ENCODE results near the gene HYAL3. TPM values are rescaled to one million over a fixed set of nuclear protein-coding genes. Genes with fewer than 3 reads are reported as not detected.
A peak's percentile ranks its signal among the peaks of the same experiment; 100 is the strongest.

HYAL3 gene
- total and polyA plus RNA-seq, 2 of the 13 experiments (the other 11 are each of a cell fraction or from before 2014, with no cell fraction given), result 5.5 to 10.4 TPM

DNA sequence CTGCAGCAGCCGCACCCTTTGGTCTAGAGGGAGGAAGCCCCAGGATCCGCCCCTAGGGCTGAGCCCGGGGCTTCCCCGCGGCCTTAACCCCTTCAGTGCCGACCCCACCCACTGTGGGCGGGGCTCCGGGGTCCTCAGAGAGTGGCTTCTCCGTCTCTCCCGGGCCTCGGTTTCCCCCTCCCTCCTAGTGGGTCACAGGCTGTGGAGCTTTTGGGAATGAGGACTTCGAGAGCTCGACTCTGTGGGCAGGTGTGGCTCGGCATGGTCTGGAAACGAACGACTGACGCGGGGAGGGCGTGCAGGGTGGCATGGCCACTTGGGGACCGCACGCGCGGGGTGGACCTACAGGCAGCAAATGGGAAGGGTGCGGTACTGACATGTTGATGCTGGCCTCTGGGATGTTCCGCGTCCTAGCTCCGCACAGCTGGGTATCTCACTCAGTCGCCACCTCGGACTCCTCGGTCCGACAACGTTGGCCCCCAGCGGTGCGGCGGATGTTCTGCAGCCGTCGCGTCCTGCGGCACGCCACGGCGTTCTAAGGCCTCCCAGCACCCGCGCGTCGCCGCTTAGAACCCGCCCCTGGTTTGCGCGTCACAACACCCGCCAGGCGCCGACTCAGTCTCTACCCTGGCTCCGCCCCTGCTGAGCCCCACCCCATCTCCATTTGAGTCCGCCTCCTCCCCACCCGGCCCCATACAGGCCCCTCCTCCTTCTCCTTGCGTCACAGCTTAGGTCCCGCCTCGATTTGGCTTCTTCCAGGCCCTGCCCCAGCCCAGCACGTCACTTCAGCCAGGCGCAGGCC, at the start of gene HYAL3, which contains the start of gene NAA80 (continued):
- TF ChIP-seq, protein P1, sequence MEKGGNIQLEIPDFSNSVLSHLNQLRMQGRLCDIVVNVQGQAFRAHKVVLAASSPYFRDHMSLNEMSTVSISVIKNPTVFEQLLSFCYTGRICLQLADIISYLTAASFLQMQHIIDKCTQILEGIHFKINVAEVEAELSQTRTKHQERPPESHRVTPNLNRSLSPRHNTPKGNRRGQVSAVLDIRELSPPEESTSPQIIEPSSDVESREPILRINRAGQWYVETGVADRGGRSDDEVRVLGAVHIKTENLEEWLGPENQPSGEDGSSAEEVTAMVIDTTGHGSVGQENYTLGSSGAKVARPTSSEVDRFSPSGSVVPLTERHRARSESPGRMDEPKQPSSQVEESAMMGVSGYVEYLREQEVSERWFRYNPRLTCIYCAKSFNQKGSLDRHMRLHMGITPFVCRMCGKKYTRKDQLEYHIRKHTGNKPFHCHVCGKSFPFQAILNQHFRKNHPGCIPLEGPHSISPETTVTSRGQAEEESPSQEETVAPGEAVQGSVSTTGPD (CRISPR knock-in tag; IDR thresholded peaks at IDR 0.05), result no peak
- TF ChIP-seq ZBTB42 (CRISPR knock-in tag; IDR thresholded peaks at IDR 0.05) (no peak; the same call in 1 of the 2 replicates), ARNT2 (CRISPR knock-in tag; IDR thresholded peaks at IDR 0.05; ENCODE audit: low read depth) (peak; percentile 88), TEAD2 (CRISPR knock-in tag; IDR thresholded peaks at IDR 0.05) (no peak), ZNF20 (CRISPR knock-in tag; IDR thresholded peaks at IDR 0.05) (no peak), ZFY (CRISPR knock-in tag; IDR thresholded peaks at IDR 0.05) (peak; percentile 71; the same call in 1 of the 2 replicates), CCAR2 (optimal IDR thresholded peaks at IDR 0.05; ENCODE audit: low read depth, low read length) (no peak), ZBTB7A (CRISPR knock-in tag; IDR thresholded peaks at IDR 0.05) (peak; percentile 61; the same call in 1 of the 2 replicates), NR2F1 (CRISPR knock-in tag; IDR thresholded peaks at IDR 0.05) (no peak), NFKB2 (CRISPR knock-in tag; IDR thresholded peaks at IDR 0.05; ENCODE audit: borderline replicate concordance) (peak; percentile 84; the same call in 1 of the 2 replicates), SSRP1 (CRISPR knock-in tag; IDR thresholded peaks at IDR 0.05) (0 out of 2 replicates have a peak, but pooled peaks have one; percentile 52), TCF7L2 (IDR thresholded peaks at IDR 0.05; ENCODE audit: low read depth, low read length) (no peak), ZNF547 (CRISPR knock-in tag; IDR thresholded peaks at IDR 0.05) (peak; percentile 61; the same call in 1 of the 2 replicates), ZNF672 (CRISPR knock-in tag; IDR thresholded peaks at IDR 0.05) (no peak), HDAC6 (IDR thresholded peaks at IDR 0.05; ENCODE audit: low read depth, low read length) (no peak), ZNF543 (CRISPR knock-in tag; IDR thresholded peaks at IDR 0.05) (no peak), TEAD3 (CRISPR knock-in tag; optimal IDR thresholded peaks at IDR 0.05; ENCODE audit: borderline replicate concordance) (no peak), ZNF737 (CRISPR knock-in tag; IDR thresholded peaks at IDR 0.05; ENCODE audit: borderline replicate concordance) (no peak), FOXA1 (IDR thresholded peaks at IDR 0.05) (no peak), FOXA1 (CRISPR knock-in tag; IDR thresholded peaks at IDR 0.05) (peak; percentile 16; the same call in 1 of the 2 replicates)
- TF ChIP-seq, protein P2, sequence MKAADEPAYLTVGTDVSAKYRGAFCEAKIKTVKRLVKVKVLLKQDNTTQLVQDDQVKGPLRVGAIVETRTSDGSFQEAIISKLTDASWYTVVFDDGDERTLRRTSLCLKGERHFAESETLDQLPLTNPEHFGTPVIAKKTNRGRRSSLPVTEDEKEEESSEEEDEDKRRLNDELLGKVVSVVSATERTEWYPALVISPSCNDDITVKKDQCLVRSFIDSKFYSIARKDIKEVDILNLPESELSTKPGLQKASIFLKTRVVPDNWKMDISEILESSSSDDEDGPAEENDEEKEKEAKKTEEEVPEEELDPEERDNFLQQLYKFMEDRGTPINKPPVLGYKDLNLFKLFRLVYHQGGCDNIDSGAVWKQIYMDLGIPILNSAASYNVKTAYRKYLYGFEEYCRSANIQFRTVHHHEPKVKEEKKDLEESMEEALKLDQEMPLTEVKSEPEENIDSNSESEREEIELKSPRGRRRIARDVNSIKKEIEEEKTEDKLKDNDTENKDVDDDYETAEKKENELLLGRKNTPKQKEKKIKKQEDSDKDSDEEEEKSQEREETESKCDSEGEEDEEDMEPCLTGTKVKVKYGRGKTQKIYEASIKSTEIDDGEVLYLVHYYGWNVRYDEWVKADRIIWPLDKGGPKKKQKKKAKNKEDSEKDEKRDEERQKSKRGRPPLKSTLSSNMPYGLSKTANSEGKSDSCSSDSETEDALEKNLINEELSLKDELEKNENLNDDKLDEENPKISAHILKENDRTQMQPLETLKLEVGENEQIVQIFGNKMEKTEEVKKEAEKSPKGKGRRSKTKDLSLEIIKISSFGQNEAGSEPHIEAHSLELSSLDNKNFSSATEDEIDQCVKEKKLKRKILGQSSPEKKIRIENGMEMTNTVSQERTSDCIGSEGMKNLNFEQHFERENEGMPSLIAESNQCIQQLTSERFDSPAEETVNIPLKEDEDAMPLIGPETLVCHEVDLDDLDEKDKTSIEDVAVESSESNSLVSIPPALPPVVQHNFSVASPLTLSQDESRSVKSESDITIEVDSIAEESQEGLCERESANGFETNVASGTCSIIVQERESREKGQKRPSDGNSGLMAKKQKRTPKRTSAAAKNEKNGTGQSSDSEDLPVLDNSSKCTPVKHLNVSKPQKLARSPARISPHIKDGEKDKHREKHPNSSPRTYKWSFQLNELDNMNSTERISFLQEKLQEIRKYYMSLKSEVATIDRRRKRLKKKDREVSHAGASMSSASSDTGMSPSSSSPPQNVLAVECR (CRISPR knock-in tag; IDR thresholded peaks at IDR 0.05; ENCODE audit: borderline replicate concordance), result peak; percentile 79
- TF ChIP-seq, protein P3, sequence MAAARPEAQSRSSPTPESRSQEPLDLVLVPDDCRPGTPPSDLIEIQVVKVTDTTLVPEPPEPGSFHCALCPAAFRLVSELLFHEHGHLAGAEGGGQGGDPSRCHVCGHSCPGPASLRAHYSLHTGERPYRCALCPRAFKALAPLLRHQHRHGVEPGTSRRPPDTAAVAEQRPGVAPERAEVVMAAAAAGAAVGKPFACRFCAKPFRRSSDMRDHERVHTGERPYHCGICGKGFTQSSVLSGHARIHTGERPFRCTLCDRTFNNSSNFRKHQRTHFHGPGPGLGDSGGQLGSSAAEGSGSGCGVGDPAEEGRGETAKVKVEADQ (CRISPR knock-in tag; IDR thresholded peaks at IDR 0.05; ENCODE audit: borderline replicate concordance), result no peak
- TF ChIP-seq, protein P4, sequence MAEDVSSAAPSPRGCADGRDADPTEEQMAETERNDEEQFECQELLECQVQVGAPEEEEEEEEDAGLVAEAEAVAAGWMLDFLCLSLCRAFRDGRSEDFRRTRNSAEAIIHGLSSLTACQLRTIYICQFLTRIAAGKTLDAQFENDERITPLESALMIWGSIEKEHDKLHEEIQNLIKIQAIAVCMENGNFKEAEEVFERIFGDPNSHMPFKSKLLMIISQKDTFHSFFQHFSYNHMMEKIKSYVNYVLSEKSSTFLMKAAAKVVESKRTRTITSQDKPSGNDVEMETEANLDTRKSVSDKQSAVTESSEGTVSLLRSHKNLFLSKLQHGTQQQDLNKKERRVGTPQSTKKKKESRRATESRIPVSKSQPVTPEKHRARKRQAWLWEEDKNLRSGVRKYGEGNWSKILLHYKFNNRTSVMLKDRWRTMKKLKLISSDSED (CRISPR knock-in tag; IDR thresholded peaks at IDR 0.05), result no peak
